GM12878 (cell line): Measurements from ENCODE around the gene CCNY. TPM values are rescaled to one million over a fixed set of nuclear protein-coding genes. Genes with fewer than 3 reads are reported as not detected.
A peak's percentile ranks its signal among the peaks of the same experiment; 100 is the strongest.

Experiments
- ATAC-seq: fragments of 200-7000 bp; cut with Tn5 transposase; 3 replicates; pipeline ENCODE4 v1.9.1; 2020; ENCODE audit warnings: mild to moderate bottlenecking, moderate library complexity
- BruUV-seq: library from RNA; stranded (reverse); fragments of 400-500 nt; replicated peaks from 2 replicates; lab custom pipeline; 2021; lab: Mats Ljungman, UMichigan
- CTCF ChIA-PET: fragments of 300-600 bp; sonication (Branson Sonifier 250); formaldehyde crosslinking; extraction: SDS; loops from one replicate; lab custom pipeline; 2021; ENCODE audit warnings: inconsistent platforms; lab: Yijun Ruan, JAX
- POLR2A ChIA-PET: fragments of 350-600 bp; formaldehyde crosslinking; extraction: SDS; loops from one replicate; lab custom pipeline; 2021; ENCODE audit warnings: inconsistent platforms; lab: Charles Lee
- RAD21 ChIA-PET: fragments of 300-600 bp; sonication (Branson Sonifier 250); formaldehyde crosslinking; loops from one replicate; lab custom pipeline; 2023; ENCODE audit warnings: antibody characterized with exemption; ENCODE audit not compliant: unreplicated experiment; lab: Charles Lee
- SMC1A ChIA-PET: fragments of 300-600 bp; sonication (Branson Sonifier 250); formaldehyde crosslinking; loops from one replicate; lab custom pipeline; 2023; ENCODE audit not compliant: unreplicated experiment, uncharacterized antibody; lab: Charles Lee
- DNase-seq: peaks from one replicate; pipeline ENCODE4 v3.0.0-alpha.2; 2011; ENCODE audit warnings: low read depth, low spot score
- FAIRE-seq: peaks from 3 replicates; lab custom pipeline; 2011; peaks lifted over from hg19 to GRCh38; lab: Jason Lieb, UNC
- H2AFZ ChIP-seq: 2 replicates; pipeline ENCODE4 v1.6.0; 2011; ENCODE audit warnings: low read depth, low read length, control low read depth; ENCODE audit not compliant: control insufficient read depth
- H3K27ac ChIP-seq: 2 replicates; pipeline ENCODE4 v1.5.1; 2011; ENCODE audit warnings: control low read depth; ENCODE audit not compliant: control insufficient read depth, insufficient read depth
- H3K27me3 ChIP-seq, 2 experiments: replicated peaks in 1 of 2; 2 replicates each; pipeline versions ENCODE4 v1.6.0 to v1.6.1; 2011; ENCODE audit warnings: low read length in 1 of 2; ENCODE audit not compliant: control insufficient read depth in 2 of 2, insufficient read depth in 2 of 2
- H3K36me3 ChIP-seq, 2 experiments: 2 replicates each; pipeline ENCODE4 v1.5.1; 2011; ENCODE audit warnings: low read length in 1 of 2; ENCODE audit not compliant: control insufficient read depth in 2 of 2, insufficient read depth in 2 of 2
- H3K4me1 ChIP-seq: 2 replicates; pipeline ENCODE4 v1.6.1; 2011; ENCODE audit warnings: mild to moderate bottlenecking, low read length, moderate library complexity, mixed read lengths; ENCODE audit not compliant: control insufficient read depth, insufficient read depth
- H3K4me2 ChIP-seq: 2 replicates; pipeline ENCODE4 v1.6.0; 2011; ENCODE audit warnings: control low read depth; ENCODE audit not compliant: control insufficient read depth, insufficient read depth
- H3K4me3 ChIP-seq: fragments of 200-600 bp; sonication (generic); 2 replicates; pipeline ENCODE4 v1.5.1; 2016
- H3K79me2 ChIP-seq: 2 replicates; pipeline ENCODE4 v1.6.0; 2011; ENCODE audit warnings: low read length; ENCODE audit not compliant: control insufficient read depth, insufficient read depth
- H3K9ac ChIP-seq: 2 replicates; pipeline ENCODE4 v1.8.0; 2011; ENCODE audit warnings: low read length, control low read depth, mixed read lengths; ENCODE audit not compliant: control insufficient read depth, insufficient read depth
- H3K9me3 ChIP-seq: replicated peaks from 3 replicates; pipeline ENCODE4 v1.5.1; 2011; ENCODE audit warnings: mild to moderate bottlenecking, low read length; ENCODE audit not compliant: control insufficient read depth, insufficient read depth
- H4K20me1 ChIP-seq: 2 replicates; pipeline ENCODE4 v1.6.0; 2011; ENCODE audit not compliant: control insufficient read depth, insufficient read depth
- FOXM1 ChIP-seq: IDR thresholded peaks from 2 replicates; pipeline ENCODE4 v1.6.1; 2012; ENCODE audit warnings: low read depth, mild to moderate bottlenecking, inconsistent platforms, low read length, moderate library complexity
- GABPA ChIP-seq: IDR thresholded peaks from 2 replicates; pipeline ENCODE4 v1.6.1; 2014; ENCODE audit warnings: antibody characterized with exemption, low read depth, mild to moderate bottlenecking, inconsistent platforms
- LARP7 ChIP-seq: fragments of 450-650 bp; IDR thresholded peaks from 2 replicates; pipeline ENCODE4 v1.6.1; 2017; ENCODE audit warnings: mild to moderate bottlenecking
- MTA2 ChIP-seq: fragments of 450-650 bp; IDR thresholded peaks from 2 replicates; pipeline ENCODE4 v1.6.1; 2016; ENCODE audit warnings: low read depth, mild to moderate bottlenecking, moderate library complexity
- NFYB ChIP-seq: IDR thresholded peaks from 2 replicates; pipeline ENCODE4 v1.6.1; 2011; ENCODE audit warnings: low read depth, mild to moderate bottlenecking, low read length, improper control_type of control experiment, moderate library complexity; ENCODE audit not compliant: insufficient read depth
- REST ChIP-seq: IDR thresholded peaks from 2 replicates; pipeline ENCODE4 v1.6.1; 2012; ENCODE audit warnings: mild to moderate bottlenecking, low read depth, low read length
- SMC3 ChIP-seq: IDR thresholded peaks from 2 replicates; pipeline ENCODE4 v1.6.1; 2011; ENCODE audit warnings: low read length, improper control_type of control experiment, borderline replicate concordance
- SREBF1 ChIP-seq: IDR thresholded peaks from 2 replicates; pipeline ENCODE4 v1.6.1; 2012; ENCODE audit warnings: mild to moderate bottlenecking, low read length
- SUPT20H ChIP-seq: IDR thresholded peaks from 2 replicates; pipeline ENCODE4 v1.6.1; 2011; ENCODE audit warnings: low read depth, mild to moderate bottlenecking, low read length, moderate library complexity, borderline replicate concordance; ENCODE audit not compliant: control insufficient read depth
- TBL1XR1 ChIP-seq: IDR thresholded peaks from 2 replicates; pipeline ENCODE4 v1.6.1; 2012; ENCODE audit warnings: low read depth, low read length, improper control_type of control experiment
- TCF12 ChIP-seq: IDR thresholded peaks from 2 replicates; pipeline ENCODE4 v1.6.1; 2011; ENCODE audit warnings: low read depth, mild to moderate bottlenecking, low read length
- WGBS: methylation state at CpG from one replicate; pipeline ENCODE4 v1.1.6; 2016; ENCODE audit warnings: low lambda C conversion rate; ENCODE audit not compliant: insufficient replicate concordance, insufficient coverage; ENCODE audit errors: missing lambda C conversion rate; 5-methylcytosine and 5-hydroxymethylcytosine counted together
- in situ Hi-C: fragments of 300-500 bp; cut with MboI; formaldehyde crosslinking; loops from 9 replicates; pipeline ENCODE4 v1.14.3; 2018; ENCODE audit warnings: mixed read lengths
- intact Hi-C: fragments of 100-400 bp; cut with micrococcal nuclease; formaldehyde crosslinking; loops from one replicate; pipeline ENCODE4 v1.14.2; 2022; ENCODE audit not compliant: unreplicated experiment
- polyA plus RNA-seq, 11 experiments: library from polyadenylated mRNA; depleted of rRNA in 4 of 11; unstranded in 6 of 11; stranded (reverse) in 5 of 11; fragments of >200 nt; fragmentation: Nextera tagmentation in 4 of 11; fragmentation: Illumina TruSeq in 1 of 11; extraction: Ambion mirVana in 4 of 11; extraction: Trizol in 1 of 11; gene quantifications; 1 replicate in 1 of 11; 2 replicates in 10 of 11; pipeline versions ENCODE4 v1.2.1 to v1.2.3, GENCODE V29; 2011 to 2016; ENCODE audit warnings: inconsistent platforms in 2 of 11, missing spikeins in 2 of 11, low read depth in 1 of 11
- total RNA-seq, 4 experiments: library from RNA; depleted of rRNA in 3 of 4; stranded (reverse); fragments of >200 nt in 3 of 4; fragmentation: Illumina TruSeq in 1 of 4; extraction: Trizol in 1 of 4; gene quantifications; 2 replicates each; pipeline versions ENCODE4 v1.2.1 to v1.2.3, GENCODE V29; 2013 to 2021
- TF ChIP-seq, protein P1 (sequence below): fragments of 150-350 bp; IDR thresholded peaks from 2 replicates; pipeline ENCODE4 v1.6.1; 2014; ENCODE audit warnings: mild to moderate bottlenecking, low read depth, low read length

Gene CCNY
- total and polyA plus RNA-seq, 10 of the 15 experiments (the other 5 are each of a cell fraction or from before 2014, with no cell fraction given), result 3.6 to 50.0 (median 26.1) TPM

GRCh38 chr10:35409094-35409582, 72.8 kb downstream of the CCNY start:
- FAIRE-seq (no peak), ATAC-seq (peak; percentile 59), DNase-seq (peak; percentile 38)
- Histone ChIP-seq H3K27ac (no peak overlapping the region), H3K4me2 (no peak overlapping the region), H2AFZ (no peak overlapping the region), H3K27me3 (no peaks in the 10 kb centered on the region), H3K36me3 (no peaks in the 10 kb centered on the region), H3K9me3 (no peaks in the 10 kb centered on the region), H3K4me3 (no peak overlapping the region), H3K9ac (no peak overlapping the region), H3K4me1 (no peaks in the 10 kb centered on the region), H3K79me2 (no peaks in the 10 kb centered on the region; the same call in 1 of the 2 replicates), H4K20me1 (no peaks in the 10 kb centered on the region)
- TF ChIP-seq FOXM1 (no peak), SUPT20H (no peak), TCF12 (peak; percentile 73; the same call in 1 of the 2 replicates)
- in situ Hi-C loops, result no loop called here
- intact Hi-C loops, result no loop called here
- CTCF ChIA-PET, result interaction anchor here (1.5 kb wide), 1 partner anchor 30 kb away, joined by 4 read pairs; no protein-coding TSS in a partner anchor
- SMC1A ChIA-PET, result interaction anchor here (1.1 to 2.1 kb wide), 3 partner anchors 8 to 57 kb away, joined by 3 to 9 read pairs (median 9); no protein-coding TSS in a partner anchor
- 92% methylated on average over 2 of the region's 2 CpGs for WGBS
- no TSS peak for BruUV-seq
- RAD21 ChIA-PET, result interaction anchor here (1.3 kb wide), 1 partner anchor 9 kb away, joined by 5 read pairs; no protein-coding TSS in a partner anchor
- POLR2A ChIA-PET, result interaction anchor here (0.7 kb wide), 1 partner anchor 15 kb away, joined by 3 read pairs; no protein-coding TSS in a partner anchor

DNA sequence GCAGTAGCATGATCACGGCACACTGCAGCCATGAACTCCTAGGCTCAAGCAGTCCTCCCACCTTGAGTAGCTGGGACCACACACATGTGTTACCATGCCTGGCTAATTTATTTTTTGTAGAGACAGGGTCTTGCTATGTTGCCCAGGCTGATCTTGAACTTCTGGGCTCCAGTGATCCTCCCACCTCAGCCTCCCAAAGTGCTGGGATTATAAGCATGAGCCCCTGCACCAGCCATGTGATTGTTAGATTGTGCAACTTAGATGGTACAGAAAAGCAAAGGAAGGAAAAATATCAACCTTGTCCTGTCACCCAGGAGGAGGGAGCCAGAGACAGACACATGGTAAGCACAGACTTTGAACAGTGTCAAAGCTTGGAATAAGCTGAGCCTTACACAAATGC, 73.5 kb downstream of the CCNY start:
- Histone ChIP-seq H3K4me1 (no peaks in the 10 kb centered on the region), H3K79me2 (no peaks in the 10 kb centered on the region; the same call in 1 of the 2 replicates)
- RAD21 ChIA-PET, result interaction anchor here (1.3 kb wide), 1 partner anchor 8 kb away, joined by 5 read pairs; no protein-coding TSS in a partner anchor
- TF ChIP-seq SREBF1 (no peak), GABPA (no peak), NFYB (no peak), LARP7 (no peak), REST (no peak), MTA2 (no peak), SMC3 (no peak), TBL1XR1 (no peak)
- TF ChIP-seq, protein P1, sequence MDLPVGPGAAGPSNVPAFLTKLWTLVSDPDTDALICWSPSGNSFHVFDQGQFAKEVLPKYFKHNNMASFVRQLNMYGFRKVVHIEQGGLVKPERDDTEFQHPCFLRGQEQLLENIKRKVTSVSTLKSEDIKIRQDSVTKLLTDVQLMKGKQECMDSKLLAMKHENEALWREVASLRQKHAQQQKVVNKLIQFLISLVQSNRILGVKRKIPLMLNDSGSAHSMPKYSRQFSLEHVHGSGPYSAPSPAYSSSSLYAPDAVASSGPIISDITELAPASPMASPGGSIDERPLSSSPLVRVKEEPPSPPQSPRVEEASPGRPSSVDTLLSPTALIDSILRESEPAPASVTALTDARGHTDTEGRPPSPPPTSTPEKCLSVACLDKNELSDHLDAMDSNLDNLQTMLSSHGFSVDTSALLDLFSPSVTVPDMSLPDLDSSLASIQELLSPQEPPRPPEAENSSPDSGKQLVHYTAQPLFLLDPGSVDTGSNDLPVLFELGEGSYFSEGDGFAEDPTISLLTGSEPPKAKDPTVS, result no peak

More for the DNA sequence above, 73.5 kb downstream of the CCNY start:
- POLR2A ChIA-PET, result no interaction called here
- Histone ChIP-seq H3K27me3 (no peaks in the 10 kb centered on the region), H3K4me3 (no peak overlapping the region), H3K36me3 (no peaks in the 10 kb centered on the region), H2AFZ (no peak overlapping the region), H3K9ac (no peak overlapping the region), H3K27ac (no peak overlapping the region), H3K4me2 (no peak overlapping the region), H3K9me3 (no peaks in the 10 kb centered on the region), H4K20me1 (no peaks in the 10 kb centered on the region)
- ATAC-seq (no peak), DNase-seq (no peak), FAIRE-seq (no peak)
- in situ Hi-C loops, result no loop called here
- 96% methylated on average over 1 of the region's 1 CpG for WGBS
- CTCF ChIA-PET, result interaction anchor here (1.5 kb wide), 1 partner anchor 30 kb away, joined by 4 read pairs; no protein-coding TSS in a partner anchor
- intact Hi-C loops, result no loop called here
- SMC1A ChIA-PET, result interaction anchor here (1.0 to 2.1 kb wide), 3 partner anchors 8 to 16 kb away, joined by 4 to 9 read pairs (median 9); no protein-coding TSS in a partner anchor
- BruUV-seq, result no TSS peak
